HepG2 (cell line): Measurements from ENCODE around the gene POU2AF2. TPM values are rescaled to one million over a fixed set of nuclear protein-coding genes. Genes with fewer than 3 reads are reported as not detected.

Experiments used
- ATF7-NPFF ChIP-seq: sonication (generic); formaldehyde crosslinking; IDR thresholded peaks from 2 replicates; pipeline ENCODE4 v1.8.1; 2023; ENCODE audit warnings: mild to moderate bottlenecking, low read depth, missing genetic modification reagents, moderate library complexity
- CENPT ChIP-seq: sonication (generic); formaldehyde crosslinking; IDR thresholded peaks from 2 replicates; pipeline ENCODE4 v1.8.0; 2022; ENCODE audit warnings: low read depth, mild to moderate bottlenecking, moderate library complexity, missing genetic modification reagents
- ELF1 ChIP-seq: sonication (generic); formaldehyde crosslinking; IDR thresholded peaks from 2 replicates; pipeline ENCODE4 v1.4.0; 2020; ENCODE audit warnings: missing genetic modification reagents
- ELF3 ChIP-seq: IDR thresholded peaks from 2 replicates; pipeline ENCODE4 v1.6.1; 2016; ENCODE audit warnings: missing genetic modification reagents, missing compliant biosample characterization
- FOSL1 ChIP-seq: sonication (generic); formaldehyde crosslinking; IDR thresholded peaks from 2 replicates; pipeline ENCODE4 v1.9.0; 2021; ENCODE audit warnings: missing genetic modification reagents, borderline replicate concordance
- NFE2L2 ChIP-seq: fragments of 150-350 bp; IDR thresholded peaks from 2 replicates; pipeline ENCODE4 v1.6.1; 2014; ENCODE audit warnings: low read length
- NFIC ChIP-seq: IDR thresholded peaks from 2 replicates; pipeline ENCODE4 v1.6.1; 2012; ENCODE audit warnings: mild to moderate bottlenecking, low read length, inconsistent platforms
- NR2F6 ChIP-seq, 2 experiments: IDR thresholded peaks; 2 replicates each; pipeline ENCODE4 v1.6.1; 2016; ENCODE audit warnings: antibody characterized with exemption in 1 of 2, mild to moderate bottlenecking in 1 of 2
- RARA ChIP-seq: IDR thresholded peaks from 2 replicates; pipeline ENCODE4 v1.6.1; 2016; ENCODE audit warnings: missing genetic modification reagents, missing compliant biosample characterization
- TCF12 ChIP-seq, 2 experiments: fragments of 450-650 bp in 1 of 2; sonication (generic) in 1 of 2; formaldehyde crosslinking in 1 of 2; IDR thresholded peaks; 2 replicates each; pipeline versions ENCODE4 v1.6.1 to v1.8.0; 2017 to 2022; ENCODE audit warnings: antibody characterized with exemption in 1 of 2, mild to moderate bottlenecking in 1 of 2, missing genetic modification reagents in 1 of 2, moderate library complexity in 1 of 2
- YEATS2 ChIP-seq: sonication (generic); formaldehyde crosslinking; IDR thresholded peaks from 2 replicates; pipeline ENCODE4 v1.4.0; 2020; ENCODE audit warnings: missing genetic modification reagents, borderline replicate concordance
- ZEB1 ChIP-seq: IDR thresholded peaks from 2 replicates; pipeline ENCODE4 v1.6.1; 2012; ENCODE audit warnings: mild to moderate bottlenecking, low read depth, inconsistent platforms; ENCODE audit not compliant: insufficient replicate concordance
- ZFX ChIP-seq: sonication (generic); formaldehyde crosslinking; IDR thresholded peaks from 2 replicates; pipeline ENCODE4 v1.4.0; 2020; ENCODE audit warnings: mild to moderate bottlenecking, low read depth, missing genetic modification reagents, moderate library complexity
- ZNF3 ChIP-seq: IDR thresholded peaks from 2 replicates; pipeline ENCODE4 v1.7.0; 2017; ENCODE audit warnings: inconsistent platforms
- ZNF589 ChIP-seq: sonication (generic); formaldehyde crosslinking; conservative IDR thresholded peaks from 2 replicates; pipeline ENCODE4 v1.8.0; 2022; ENCODE audit warnings: mild to moderate bottlenecking, moderate library complexity, missing genetic modification reagents
- ZNF772 ChIP-seq: sonication (generic); formaldehyde crosslinking; IDR thresholded peaks from 2 replicates; pipeline ENCODE4 v1.5.0; 2020; ENCODE audit warnings: mild to moderate bottlenecking, missing genetic modification reagents
- polyA plus RNA-seq, 8 experiments: library from polyadenylated mRNA; depleted of rRNA in 3 of 8; stranded (reverse) in 7 of 8; unstranded in 1 of 8; fragments of >200 nt; fragmentation: Illumina TruSeq in 4 of 8; extraction: Trizol in 4 of 8; gene quantifications; 2 replicates each; pipeline versions ENCODE4 v1.2.1 to v1.2.3, GENCODE V29; 2011 to 2016; ENCODE audit warnings: low read depth in 4 of 8, missing spikeins in 1 of 8, mixed read lengths in 1 of 8; ENCODE audit not compliant: insufficient read depth in 1 of 8
- total RNA-seq, 5 experiments: library from RNA; depleted of rRNA; stranded (reverse); fragments of >200 nt; fragmentation: Illumina TruSeq; extraction: Trizol; gene quantifications; 2 replicates each; pipeline ENCODE4 v1.2.3, GENCODE V29; 2016; ENCODE audit warnings: low read depth in 1 of 5
- TF ChIP-seq, protein P1 (sequence below): sonication (generic); formaldehyde crosslinking; IDR thresholded peaks from 2 replicates; pipeline ENCODE4 v1.4.0; 2020; ENCODE audit warnings: missing genetic modification reagents, borderline replicate concordance
- TF ChIP-seq, protein P2 (sequence below): sonication (generic); formaldehyde crosslinking; IDR thresholded peaks from 2 replicates; pipeline ENCODE4 v1.4.0; 2020; ENCODE audit warnings: mild to moderate bottlenecking, missing genetic modification reagents
- TF ChIP-seq, protein P3 (sequence below): fragments of 450-650 bp; IDR thresholded peaks from 2 replicates; pipeline ENCODE4 v1.6.1; 2017; ENCODE audit warnings: mild to moderate bottlenecking

The POU2AF2 gene
- total and polyA plus RNA-seq, 2 of the 13 experiments (the other 11 are each of a cell fraction or from before 2014, with no cell fraction given): 0.11 TPM; not detected in 1

DNA sequence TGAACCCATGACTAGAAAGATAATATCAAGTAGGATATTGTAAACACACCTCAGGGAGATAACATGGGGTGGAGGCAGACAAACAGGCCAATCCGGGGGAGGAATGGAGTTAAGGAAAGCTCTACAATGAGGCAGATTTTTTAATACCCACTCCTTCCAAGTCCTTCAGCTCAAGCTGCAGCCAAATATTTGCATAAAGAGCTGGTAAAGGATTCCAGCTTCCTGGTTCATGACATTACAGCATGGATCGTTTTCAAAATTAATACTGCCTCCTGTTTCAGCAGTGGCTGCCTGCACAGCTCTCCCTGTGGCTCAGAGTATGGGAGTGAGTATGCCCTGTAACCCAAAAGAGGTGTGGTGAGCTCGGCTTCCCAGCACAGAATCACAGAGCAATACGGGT lies 57.9 kb downstream of the POU2AF2 start (continued):
- TF ChIP-seq, protein P1, sequence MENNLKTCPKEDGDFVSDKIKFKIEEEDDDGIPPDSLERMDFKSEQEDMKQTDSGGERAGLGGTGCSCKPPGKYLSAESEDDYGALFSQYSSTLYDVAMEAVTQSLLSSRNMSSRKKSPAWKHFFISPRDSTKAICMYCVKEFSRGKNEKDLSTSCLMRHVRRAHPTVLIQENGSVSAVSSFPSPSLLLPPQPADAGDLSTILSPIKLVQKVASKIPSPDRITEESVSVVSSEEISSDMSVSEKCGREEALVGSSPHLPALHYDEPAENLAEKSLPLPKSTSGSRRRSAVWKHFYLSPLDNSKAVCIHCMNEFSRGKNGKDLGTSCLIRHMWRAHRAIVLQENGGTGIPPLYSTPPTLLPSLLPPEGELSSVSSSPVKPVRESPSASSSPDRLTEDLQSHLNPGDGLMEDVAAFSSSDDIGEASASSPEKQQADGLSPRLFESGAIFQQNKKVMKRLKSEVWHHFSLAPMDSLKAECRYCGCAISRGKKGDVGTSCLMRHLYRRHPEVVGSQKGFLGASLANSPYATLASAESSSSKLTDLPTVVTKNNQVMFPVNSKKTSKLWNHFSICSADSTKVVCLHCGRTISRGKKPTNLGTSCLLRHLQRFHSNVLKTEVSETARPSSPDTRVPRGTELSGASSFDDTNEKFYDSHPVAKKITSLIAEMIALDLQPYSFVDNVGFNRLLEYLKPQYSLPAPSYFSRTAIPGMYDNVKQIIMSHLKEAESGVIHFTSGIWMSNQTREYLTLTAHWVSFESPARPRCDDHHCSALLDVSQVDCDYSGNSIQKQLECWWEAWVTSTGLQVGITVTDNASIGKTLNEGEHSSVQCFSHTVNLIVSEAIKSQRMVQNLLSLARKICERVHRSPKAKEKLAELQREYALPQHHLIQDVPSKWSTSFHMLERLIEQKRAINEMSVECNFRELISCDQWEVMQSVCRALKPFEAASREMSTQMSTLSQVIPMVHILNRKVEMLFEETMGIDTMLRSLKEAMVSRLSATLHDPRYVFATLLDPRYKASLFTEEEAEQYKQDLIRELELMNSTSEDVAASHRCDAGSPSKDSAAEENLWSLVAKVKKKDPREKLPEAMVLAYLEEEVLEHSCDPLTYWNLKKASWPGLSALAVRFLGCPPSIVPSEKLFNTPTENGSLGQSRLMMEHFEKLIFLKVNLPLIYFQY: no peak
- TF ChIP-seq, protein P2, sequence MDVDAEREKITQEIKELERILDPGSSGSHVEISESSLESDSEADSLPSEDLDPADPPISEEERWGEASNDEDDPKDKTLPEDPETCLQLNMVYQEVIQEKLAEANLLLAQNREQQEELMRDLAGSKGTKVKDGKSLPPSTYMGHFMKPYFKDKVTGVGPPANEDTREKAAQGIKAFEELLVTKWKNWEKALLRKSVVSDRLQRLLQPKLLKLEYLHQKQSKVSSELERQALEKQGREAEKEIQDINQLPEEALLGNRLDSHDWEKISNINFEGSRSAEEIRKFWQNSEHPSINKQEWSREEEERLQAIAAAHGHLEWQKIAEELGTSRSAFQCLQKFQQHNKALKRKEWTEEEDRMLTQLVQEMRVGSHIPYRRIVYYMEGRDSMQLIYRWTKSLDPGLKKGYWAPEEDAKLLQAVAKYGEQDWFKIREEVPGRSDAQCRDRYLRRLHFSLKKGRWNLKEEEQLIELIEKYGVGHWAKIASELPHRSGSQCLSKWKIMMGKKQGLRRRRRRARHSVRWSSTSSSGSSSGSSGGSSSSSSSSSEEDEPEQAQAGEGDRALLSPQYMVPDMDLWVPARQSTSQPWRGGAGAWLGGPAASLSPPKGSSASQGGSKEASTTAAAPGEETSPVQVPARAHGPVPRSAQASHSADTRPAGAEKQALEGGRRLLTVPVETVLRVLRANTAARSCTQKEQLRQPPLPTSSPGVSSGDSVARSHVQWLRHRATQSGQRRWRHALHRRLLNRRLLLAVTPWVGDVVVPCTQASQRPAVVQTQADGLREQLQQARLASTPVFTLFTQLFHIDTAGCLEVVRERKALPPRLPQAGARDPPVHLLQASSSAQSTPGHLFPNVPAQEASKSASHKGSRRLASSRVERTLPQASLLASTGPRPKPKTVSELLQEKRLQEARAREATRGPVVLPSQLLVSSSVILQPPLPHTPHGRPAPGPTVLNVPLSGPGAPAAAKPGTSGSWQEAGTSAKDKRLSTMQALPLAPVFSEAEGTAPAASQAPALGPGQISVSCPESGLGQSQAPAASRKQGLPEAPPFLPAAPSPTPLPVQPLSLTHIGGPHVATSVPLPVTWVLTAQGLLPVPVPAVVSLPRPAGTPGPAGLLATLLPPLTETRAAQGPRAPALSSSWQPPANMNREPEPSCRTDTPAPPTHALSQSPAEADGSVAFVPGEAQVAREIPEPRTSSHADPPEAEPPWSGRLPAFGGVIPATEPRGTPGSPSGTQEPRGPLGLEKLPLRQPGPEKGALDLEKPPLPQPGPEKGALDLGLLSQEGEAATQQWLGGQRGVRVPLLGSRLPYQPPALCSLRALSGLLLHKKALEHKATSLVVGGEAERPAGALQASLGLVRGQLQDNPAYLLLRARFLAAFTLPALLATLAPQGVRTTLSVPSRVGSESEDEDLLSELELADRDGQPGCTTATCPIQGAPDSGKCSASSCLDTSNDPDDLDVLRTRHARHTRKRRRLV: no peak
- TF ChIP-seq TCF12 (IDR thresholded peaks at IDR 0.05) (no peak), TCF12 (CRISPR knock-in tag; IDR thresholded peaks at IDR 0.05) (no peak), ELF1 (CRISPR knock-in tag) (peak; percentile 52), ATF7-NPFF (CRISPR knock-in tag) (no peak), NR2F6 (IDR thresholded peaks at IDR 0.05) (0 out of 2 replicates have a peak, but pooled peaks have one; percentile 4), NR2F6 (CRISPR knock-in tag; IDR thresholded peaks at IDR 0.05) (no peak), ZFX (CRISPR knock-in tag) (no peak), ZNF772 (no peak), ELF3 (peak; percentile 68), RARA (peak; percentile 49; the same call in 1 of the 2 replicates), ZNF589 (CRISPR knock-in tag) (no peak), ZNF3 (CRISPR knock-in tag) (no peak), FOSL1 (CRISPR knock-in tag) (no peak), ZEB1 (no peak), CENPT (CRISPR knock-in tag) (no peak), NFIC (peak; percentile 27; the same call in 1 of the 2 replicates), YEATS2 (CRISPR knock-in tag) (no peak), NFE2L2 (no peak)
- TF ChIP-seq, protein P3, sequence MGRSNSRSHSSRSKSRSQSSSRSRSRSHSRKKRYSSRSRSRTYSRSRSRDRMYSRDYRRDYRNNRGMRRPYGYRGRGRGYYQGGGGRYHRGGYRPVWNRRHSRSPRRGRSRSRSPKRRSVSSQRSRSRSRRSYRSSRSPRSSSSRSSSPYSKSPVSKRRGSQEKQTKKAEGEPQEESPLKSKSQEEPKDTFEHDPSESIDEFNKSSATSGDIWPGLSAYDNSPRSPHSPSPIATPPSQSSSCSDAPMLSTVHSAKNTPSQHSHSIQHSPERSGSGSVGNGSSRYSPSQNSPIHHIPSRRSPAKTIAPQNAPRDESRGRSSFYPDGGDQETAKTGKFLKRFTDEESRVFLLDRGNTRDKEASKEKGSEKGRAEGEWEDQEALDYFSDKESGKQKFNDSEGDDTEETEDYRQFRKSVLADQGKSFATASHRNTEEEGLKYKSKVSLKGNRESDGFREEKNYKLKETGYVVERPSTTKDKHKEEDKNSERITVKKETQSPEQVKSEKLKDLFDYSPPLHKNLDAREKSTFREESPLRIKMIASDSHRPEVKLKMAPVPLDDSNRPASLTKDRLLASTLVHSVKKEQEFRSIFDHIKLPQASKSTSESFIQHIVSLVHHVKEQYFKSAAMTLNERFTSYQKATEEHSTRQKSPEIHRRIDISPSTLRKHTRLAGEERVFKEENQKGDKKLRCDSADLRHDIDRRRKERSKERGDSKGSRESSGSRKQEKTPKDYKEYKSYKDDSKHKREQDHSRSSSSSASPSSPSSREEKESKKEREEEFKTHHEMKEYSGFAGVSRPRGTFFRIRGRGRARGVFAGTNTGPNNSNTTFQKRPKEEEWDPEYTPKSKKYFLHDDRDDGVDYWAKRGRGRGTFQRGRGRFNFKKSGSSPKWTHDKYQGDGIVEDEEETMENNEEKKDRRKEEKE: no peak
